Measurements from ENCODE around the gene DOCK2. TPM values are rescaled to one million over a fixed set of nuclear protein-coding genes. Genes with fewer than 3 reads are reported as not detected.

DOCK2 gene
- total RNA-seq, 1 experiment from 2014 or later, result 0.42 TPM

- no TSS peak for BruUV-seq (replicated peaks)
- CTCF ChIA-PET, result interaction anchor here (0.9 to 2.2 kb wide), 4 partner anchors 37 to 111 kb away, joined by 3 to 5 read pairs (median 4); partner anchors contain the start of gene INSYN2B
- intact Hi-C loops (cut with micrococcal nuclease), result no loop called here
- H3K27me3 Mint-ChIP-seq (ENCODE audit: insufficient read depth, unreplicated experiment), result no peaks in the 10 kb centered on the region
- no peak overlapping the region for H3K4me3 Mint-ChIP-seq (ENCODE audit: unreplicated experiment)
- no peaks in the 10 kb centered on the region for H3K9me3 Mint-ChIP-seq (ENCODE audit: unreplicated experiment)
- POLR2A ChIA-PET, result no interaction called here
- TF ChIP-seq CTCF (IDR thresholded peaks at IDR 0.05; ENCODE audit: unreplicated experiment), result no peak
- no peak overlapping the region for H3K27ac Mint-ChIP-seq (ENCODE audit: low read depth, unreplicated experiment)
- no peak for DNase-seq (ENCODE audit: unreplicated experiment)
- no peaks in the 10 kb centered on the region for H3K4me1 Mint-ChIP-seq (ENCODE audit: insufficient read depth, unreplicated experiment)
- no peaks in the 10 kb centered on the region for H3K36me3 Mint-ChIP-seq (ENCODE audit: insufficient read depth, unreplicated experiment)
Observed at GRCh38 chr5:170034231-170034630, 397.2 kb downstream of the DOCK2 start.

- Mint-ChIP-seq H3K36me3 (ENCODE audit: insufficient read depth, unreplicated experiment) (no peaks in the 10 kb centered on the region), H3K27me3 (ENCODE audit: insufficient read depth, unreplicated experiment) (no peaks in the 10 kb centered on the region), H3K9me3 (ENCODE audit: unreplicated experiment) (no peaks in the 10 kb centered on the region), H3K27ac (ENCODE audit: low read depth, unreplicated experiment) (no peak overlapping the region), H3K4me1 (ENCODE audit: insufficient read depth, unreplicated experiment) (no peaks in the 10 kb centered on the region), H3K4me3 (ENCODE audit: unreplicated experiment) (no peak overlapping the region)
- TF ChIP-seq CTCF (IDR thresholded peaks at IDR 0.05; ENCODE audit: unreplicated experiment), result no peak
- no TSS peak for BruUV-seq (replicated peaks)
- ChIA-PET POLR2A (no interaction called here), CTCF (interaction anchor here (1.5 kb wide), 1 partner anchor 58 kb away, joined by 5 read pairs; the partner anchor contains the start of gene INSYN2B)
- intact Hi-C loops (cut with micrococcal nuclease), result no loop called here
- DNase-seq (ENCODE audit: unreplicated experiment), result no peak
Observed at GRCh38 chr5:170038241-170038640, 401.2 kb downstream of the DOCK2 start.

GRCh38 chr5:170039830-170040229, 402.8 kb downstream of the DOCK2 start:
- Mint-ChIP-seq H3K4me3 (ENCODE audit: unreplicated experiment) (no peak overlapping the region), H3K36me3 (ENCODE audit: insufficient read depth, unreplicated experiment) (no peaks in the 10 kb centered on the region), H3K4me1 (ENCODE audit: insufficient read depth, unreplicated experiment) (no peaks in the 10 kb centered on the region), H3K9me3 (ENCODE audit: unreplicated experiment) (no peaks in the 10 kb centered on the region), H3K27me3 (ENCODE audit: insufficient read depth, unreplicated experiment) (no peaks in the 10 kb centered on the region), H3K27ac (ENCODE audit: low read depth, unreplicated experiment) (no peak overlapping the region)
- no TSS peak for BruUV-seq (replicated peaks)
- POLR2A ChIA-PET, result no interaction called here
- TF ChIP-seq CTCF (IDR thresholded peaks at IDR 0.05; ENCODE audit: unreplicated experiment), result no peak
- CTCF ChIA-PET, result interaction anchor here (2.3 kb wide), 1 partner anchor 59 kb away, joined by 8 read pairs; the partner anchor contains the start of gene INSYN2B
- no peak for DNase-seq (ENCODE audit: unreplicated experiment)
- intact Hi-C loops (cut with micrococcal nuclease), result no loop called here

- H3K4me1 Mint-ChIP-seq (ENCODE audit: insufficient read depth, unreplicated experiment), result no peaks in the 10 kb centered on the region
- no peaks in the 10 kb centered on the region for H3K27me3 Mint-ChIP-seq (ENCODE audit: insufficient read depth, unreplicated experiment)
- H3K4me3 Mint-ChIP-seq (ENCODE audit: unreplicated experiment), result no peak overlapping the region
- ChIA-PET POLR2A (no interaction called here), CTCF (interaction anchor here (0.7 to 0.9 kb wide), 2 partner anchors 25 to 65 kb away, joined by 4 to 5 read pairs; no protein-coding TSS in a partner anchor)
- no TSS peak for BruUV-seq (replicated peaks)
- no peak overlapping the region for H3K27ac Mint-ChIP-seq (ENCODE audit: low read depth, unreplicated experiment)
- TF ChIP-seq CTCF (IDR thresholded peaks at IDR 0.05; ENCODE audit: unreplicated experiment), result no peak
- DNase-seq (ENCODE audit: unreplicated experiment), result no peak
- peaks cover 8% of the 10 kb centered on the region for H3K9me3 Mint-ChIP-seq (ENCODE audit: unreplicated experiment)
- intact Hi-C loops (cut with micrococcal nuclease), result no loop called here
- H3K36me3 Mint-ChIP-seq (ENCODE audit: insufficient read depth, unreplicated experiment), result no peaks in the 10 kb centered on the region
Observed at GRCh38 chr5:170046241-170046640, 409.2 kb downstream of the DOCK2 start.
